MCF 10A (cell line): ENCODE results near the gene ARL11. TPM values are rescaled to one million over a fixed set of nuclear protein-coding genes. Genes with fewer than 3 reads are reported as not detected.

Source experiments
- BruUV-seq: library from RNA; stranded (reverse); fragments of 400-500 nt; replicated peaks from 2 replicates; lab custom pipeline; 2021; lab: Mats Ljungman, UMichigan
- CTCF ChIA-PET: fragments of 300-600 bp; sonication (Branson Sonifier 250); formaldehyde crosslinking; extraction: SDS; loops from one replicate; lab custom pipeline; 2021; ENCODE audit warnings: antibody characterized with exemption, inconsistent platforms; lab: Yijun Ruan, JAX
- POLR2A ChIA-PET: fragments of 300-600, 350-650 bp; sonication (Branson Sonifier 250); formaldehyde crosslinking; extraction: SDS; loops from one replicate; lab custom pipeline; 2020; ENCODE audit warnings: antibody characterized with exemption, inconsistent platforms; lab: Yijun Ruan, JAX
- DNase-seq: peaks from one replicate; pipeline ENCODE4 v3.0.0-alpha.2; 2018; ENCODE audit not compliant: unreplicated experiment
- H3K27ac Mint-ChIP-seq: one replicate; pipeline ENCODE4 v1.8.0; 2022; ENCODE audit warnings: mild to moderate bottlenecking, low read depth, mixed read lengths; ENCODE audit not compliant: unreplicated experiment
- H3K27me3 Mint-ChIP-seq: one replicate; pipeline ENCODE4 v1.8.0; 2022; ENCODE audit warnings: mixed read lengths; ENCODE audit not compliant: insufficient read depth, unreplicated experiment
- H3K36me3 Mint-ChIP-seq: one replicate; pipeline ENCODE4 v1.8.0; 2022; ENCODE audit warnings: mild to moderate bottlenecking, moderate library complexity, mixed read lengths; ENCODE audit not compliant: insufficient read depth, unreplicated experiment
- H3K4me1 Mint-ChIP-seq: one replicate; pipeline ENCODE4 v1.8.0; 2022; ENCODE audit warnings: mixed read lengths; ENCODE audit not compliant: insufficient read depth, unreplicated experiment
- H3K4me3 Mint-ChIP-seq: one replicate; pipeline ENCODE4 v1.8.0; 2022; ENCODE audit warnings: mild to moderate bottlenecking, moderate library complexity, mixed read lengths; ENCODE audit not compliant: unreplicated experiment
- H3K9me3 Mint-ChIP-seq: one replicate; pipeline ENCODE4 v1.8.0; 2022; ENCODE audit warnings: mixed read lengths; ENCODE audit not compliant: unreplicated experiment
- CTCF ChIP-seq: fragments of 200-600 bp; IDR thresholded peaks from one replicate; pipeline ENCODE4 v1.8.0; 2022; ENCODE audit warnings: antibody characterized with exemption, mild to moderate bottlenecking; ENCODE audit not compliant: unreplicated experiment
- intact Hi-C: fragments of 100-400 bp; cut with micrococcal nuclease; formaldehyde crosslinking; loops from 2 replicates; pipeline ENCODE4 v1.14.1; 2022
- total RNA-seq: library from RNA; stranded (reverse); gene quantifications from 2 replicates; pipeline ENCODE4 v1.2.3, GENCODE V29; 2022

The ARL11 gene
- total RNA-seq, 1 experiment from 2014 or later = not detected

- H3K4me3 Mint-ChIP-seq = no peak overlapping the region
- intact Hi-C loops = no loop called here
- peaks cover 14% of the 10 kb centered on the region for H3K4me1 Mint-ChIP-seq
- DNase-seq = no peak
- CTCF ChIA-PET = no interaction called here
- no peak overlapping the region for H3K27ac Mint-ChIP-seq
- TF ChIP-seq CTCF = no peak
- BruUV-seq = no TSS peak
- peaks cover 4% of the 10 kb centered on the region for H3K36me3 Mint-ChIP-seq
- no peaks in the 10 kb centered on the region for H3K9me3 Mint-ChIP-seq
- POLR2A ChIA-PET = no interaction called here
- no peaks in the 10 kb centered on the region for H3K27me3 Mint-ChIP-seq
Observed at GRCh38 chr13:49646688-49647087, 18.4 kb downstream of the ARL11 start.

- BruUV-seq = no TSS peak
- DNase-seq = peak; percentile 54
- ChIA-PET CTCF (interaction anchor here (0.6 to 1.8 kb wide), 4 partner anchors 16 to 330 kb away, joined by 3 to 4 read pairs (median 4); no protein-coding TSS in a partner anchor), POLR2A (interaction anchor here (1.1 to 2.3 kb wide), 3 partner anchors 42 to 210 kb away, joined by 3 to 5 read pairs (median 4); partner anchors contain the start of gene EBPL)
- intact Hi-C loops = no loop called here
- H3K36me3 Mint-ChIP-seq = peaks cover 9% of the 10 kb centered on the region
- no peak overlapping the region for H3K4me3 Mint-ChIP-seq
- no peaks in the 10 kb centered on the region for H3K9me3 Mint-ChIP-seq
- H3K27me3 Mint-ChIP-seq = no peaks in the 10 kb centered on the region
- H3K27ac Mint-ChIP-seq = peak overlapping the region; percentile 51
- TF ChIP-seq CTCF = peak; percentile 36
- H3K4me1 Mint-ChIP-seq = no peaks in the 10 kb centered on the region
Observed at GRCh38 chr13:49649244-49649962, 21.1 kb downstream of the ARL11 start.

GRCh38 chr13:49649963-49650312 lies 21.6 kb downstream of the ARL11 start:
- Mint-ChIP-seq H3K4me1 (no peaks in the 10 kb centered on the region), H3K4me3 (no peak overlapping the region), H3K27me3 (no peaks in the 10 kb centered on the region), H3K9me3 (no peaks in the 10 kb centered on the region), H3K27ac (no peak overlapping the region), H3K36me3 (peaks cover 14% of the 10 kb centered on the region)
- BruUV-seq = no TSS peak
- ChIA-PET POLR2A (interaction anchor here (1.1 to 2.3 kb wide), 3 partner anchors 41 to 210 kb away, joined by 3 to 5 read pairs (median 4); partner anchors contain the start of gene EBPL), CTCF (interaction anchor here (0.6 to 1.8 kb wide), 2 partner anchors 199 to 330 kb away, joined by 4 read pairs; no protein-coding TSS in a partner anchor)
- TF ChIP-seq CTCF = no peak
- intact Hi-C loops = loop anchor here (5.0 kb wide), 1 partner anchor 1422 kb away; no protein-coding TSS in a partner anchor
- no peak for DNase-seq

- ChIA-PET POLR2A (no interaction called here), CTCF (interaction anchor here (0.7 to 1.3 kb wide), 3 partner anchors 138 to 1265 kb away, joined by 3 to 4 read pairs (median 3); no protein-coding TSS in a partner anchor)
- no TSS peak for BruUV-seq
Observed at GRCh38 chr13:49651570-49652354, 23.5 kb downstream of the ARL11 start.

More at GRCh38 chr13:49651570-49652354, 23.5 kb downstream of the ARL11 start:
- Mint-ChIP-seq H3K4me3 (no peak overlapping the region), H3K9me3 (no peaks in the 10 kb centered on the region), H3K27ac (no peak overlapping the region), H3K4me1 (no peaks in the 10 kb centered on the region), H3K36me3 (peaks cover 29% of the 10 kb centered on the region), H3K27me3 (no peaks in the 10 kb centered on the region)
- DNase-seq = no peak
- intact Hi-C loops = loop anchor here (1.0 to 5.0 kb wide), 2 partner anchors 197 to 1421 kb away; no protein-coding TSS in a partner anchor
- no peak for TF ChIP-seq CTCF
